GM18499 (cell line): ENCODE measurements around the gene FOXE3.
A peak's percentile ranks its signal among the peaks of the same experiment; 100 is the strongest.

ENCODE experiments used
- ATAC-seq: cut with Tn5 transposase; IDR thresholded peaks from one replicate; pipeline ENCODE4 v1.9.1; 2021; ENCODE audit warnings: moderate number of reproducible peaks; ENCODE audit not compliant: insufficient read depth, unreplicated experiment

Gene FOXE3

GRCh38 chr1:47433477-47434050, 17.5 kb downstream of the FOXE3 start:
- ATAC-seq: no peak

GRCh38 chr1:47434051-47434842, 18.2 kb downstream of the FOXE3 start:
- no peak for ATAC-seq

- ATAC-seq: no peak
These were observed 19.6 kb downstream of the FOXE3 start for GRCh38 chr1:47435506-47436303.

- ATAC-seq: peak; percentile 33
These were observed 20.4 kb downstream of the FOXE3 start for GRCh38 chr1:47436304-47436978.

- peak; percentile 6 for ATAC-seq
These were observed 20.9 kb downstream of the FOXE3 start for GRCh38 chr1:47436979-47437446.

- ATAC-seq: peak; percentile 53
These were observed 21.5 kb downstream of the FOXE3 start, which contains the start of gene FOXD2 for GRCh38 chr1:47437447-47438164. Gene FOXD2, plus strand, starts transcription at chr1:47438044. Its CDS starts 92 bp downstream, at chr1:47438136.

GRCh38 chr1:47438165-47439016, 22.3 kb downstream of the FOXE3 start:
- ATAC-seq: no peak

- ATAC-seq: no peak
These were observed 23.1 kb downstream of the FOXE3 start for GRCh38 chr1:47439017-47439818.

GRCh38 chr1:47439819-47440598, 23.9 kb downstream of the FOXE3 start:
- no peak for ATAC-seq

GRCh38 chr1:47440599-47441081, 24.6 kb downstream of the FOXE3 start:
- ATAC-seq: no peak

- no peak for ATAC-seq
These were observed 25.5 kb downstream of the FOXE3 start for GRCh38 chr1:47441450-47442106.

GRCh38 chr1:47442202-47442601, 26.1 kb downstream of the FOXE3 start:
- no peak for ATAC-seq

- no peak for ATAC-seq
These were observed 26.9 kb downstream of the FOXE3 start for GRCh38 chr1:47442842-47443529.

GRCh38 chr1:47443530-47444296, 27.6 kb downstream of the FOXE3 start:
- no peak for ATAC-seq

GRCh38 chr1:47444297-47444561, 28.1 kb downstream of the FOXE3 start:
- no peak for ATAC-seq
